Measurements from ENCODE around the gene OTUD4. TPM values are rescaled to one million over a fixed set of nuclear protein-coding genes. Genes with fewer than 3 reads are reported as not detected.
"Not testable (repeated sequence)": the region's sequence is repeated elsewhere in the genome, so short reads cannot be mapped to it uniquely, and the experiment has no call there.

The OTUD4 gene
- total RNA-seq, 4 donors from 2014 or later: 27.3 to 53.1 (median 39.1) TPM

DNA sequence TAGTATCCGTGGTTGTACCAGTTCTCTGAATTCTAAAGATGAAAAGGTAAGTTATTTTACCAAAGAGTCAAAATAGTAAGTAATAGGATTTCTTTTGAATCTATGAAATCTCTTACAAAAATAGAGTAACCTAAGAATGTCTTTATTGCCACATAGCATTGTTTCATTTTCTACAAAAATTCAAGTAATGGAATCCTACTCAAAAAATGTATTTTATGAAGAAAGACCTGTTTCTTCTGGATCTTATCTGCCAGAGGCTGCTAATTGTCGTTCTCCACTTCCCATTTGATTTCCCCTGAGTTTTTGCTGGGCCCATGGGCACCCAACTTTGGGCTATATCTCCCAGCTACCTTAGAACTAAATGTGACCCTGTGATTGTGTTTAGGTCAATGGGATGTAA lies 3.2 kb upstream of the OTUD4 start:
- ATAC-seq: no peak
- H3K36me3 ChIP-seq: no peaks in the 10 kb centered on the region
- no peak overlapping the region for H3K27ac ChIP-seq
- no peaks in the 10 kb centered on the region for H3K9me3 ChIP-seq
- H3K4me3 ChIP-seq: no peak overlapping the region
- peaks cover 0 to 9% (median 3%) of the 10 kb centered on the region in 3 donors for H3K4me1 ChIP-seq
- 86 to 92% methylated on average over 2 of the region's 2 CpGs for WGBS, 2 donors (ENCODE audit: low coverage in 1 of 2)
- TF ChIP-seq, protein P1, sequence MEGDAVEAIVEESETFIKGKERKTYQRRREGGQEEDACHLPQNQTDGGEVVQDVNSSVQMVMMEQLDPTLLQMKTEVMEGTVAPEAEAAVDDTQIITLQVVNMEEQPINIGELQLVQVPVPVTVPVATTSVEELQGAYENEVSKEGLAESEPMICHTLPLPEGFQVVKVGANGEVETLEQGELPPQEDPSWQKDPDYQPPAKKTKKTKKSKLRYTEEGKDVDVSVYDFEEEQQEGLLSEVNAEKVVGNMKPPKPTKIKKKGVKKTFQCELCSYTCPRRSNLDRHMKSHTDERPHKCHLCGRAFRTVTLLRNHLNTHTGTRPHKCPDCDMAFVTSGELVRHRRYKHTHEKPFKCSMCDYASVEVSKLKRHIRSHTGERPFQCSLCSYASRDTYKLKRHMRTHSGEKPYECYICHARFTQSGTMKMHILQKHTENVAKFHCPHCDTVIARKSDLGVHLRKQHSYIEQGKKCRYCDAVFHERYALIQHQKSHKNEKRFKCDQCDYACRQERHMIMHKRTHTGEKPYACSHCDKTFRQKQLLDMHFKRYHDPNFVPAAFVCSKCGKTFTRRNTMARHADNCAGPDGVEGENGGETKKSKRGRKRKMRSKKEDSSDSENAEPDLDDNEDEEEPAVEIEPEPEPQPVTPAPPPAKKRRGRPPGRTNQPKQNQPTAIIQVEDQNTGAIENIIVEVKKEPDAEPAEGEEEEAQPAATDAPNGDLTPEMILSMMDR (IDR thresholded peaks at IDR 0.05): no peak
- TF ChIP-seq POLR2A (IDR thresholded peaks at IDR 0.05) (no peak), POLR2AphosphoS5 (IDR thresholded peaks at IDR 0.05) (no peak)
- H3K27me3 ChIP-seq: no peaks in the 10 kb centered on the region

- Histone ChIP-seq H3K4me1 (peaks cover 0 to 15% (median 3%) of the 10 kb centered on the region in 3 donors), H3K27me3 (no peaks in the 10 kb centered on the region), H3K9me3 (no peaks in the 10 kb centered on the region), H3K4me3 (no peak overlapping the region), H3K36me3 (no peaks in the 10 kb centered on the region), H3K27ac (no peak overlapping the region)
- 60 to 100% methylated on average over 2 of the region's 2 CpGs for WGBS, 2 donors (ENCODE audit: low coverage in 1 of 2)
- ATAC-seq: no peak
- TF ChIP-seq, protein P1 (IDR thresholded peaks at IDR 0.05): no peak
- no peak for TF ChIP-seq EP300 (IDR thresholded peaks at IDR 0.05)
- no peak for TF ChIP-seq POLR2AphosphoS5 (IDR thresholded peaks at IDR 0.05)
These were observed 2.6 kb upstream of the OTUD4 start for GRCh38 chr4:145183023-145183422.

GRCh38 chr4:145182222-145182621 lies 1.8 kb upstream of the OTUD4 start:
- Histone ChIP-seq H3K36me3 (no peaks in the 10 kb centered on the region), H3K4me1 (peaks cover under 1 to 23% (median 3%) of the 10 kb centered on the region in 3 donors), H3K27me3 (no peaks in the 10 kb centered on the region), H3K9me3 (no peaks in the 10 kb centered on the region), H3K27ac (no peak overlapping the region), H3K4me3 (no peak overlapping the region)
- WGBS, 2 donors (ENCODE audit: low coverage in 1 of 2): 76 to 82% methylated on average over 2 of the region's 2 CpGs
- no peak for ATAC-seq
- TF ChIP-seq EP300 (IDR thresholded peaks at IDR 0.05): no peak
- TF ChIP-seq, protein P1 (IDR thresholded peaks at IDR 0.05): no peak
- no peak for TF ChIP-seq POLR2AphosphoS5 (IDR thresholded peaks at IDR 0.05)
- no peak for TF ChIP-seq POLR2A (IDR thresholded peaks at IDR 0.05)

GRCh38 chr4:145181091-145181501 lies 707 bp upstream of the OTUD4 start:
- no peaks in the 10 kb centered on the region for H3K27me3 ChIP-seq
- no peaks in the 10 kb centered on the region for H3K36me3 ChIP-seq
- peak overlapping the region; percentile 57 to 76 for H3K4me3 ChIP-seq
- TF ChIP-seq POLR2A (IDR thresholded peaks at IDR 0.05): no peak
- no peak for TF ChIP-seq POLR2AphosphoS5 (IDR thresholded peaks at IDR 0.05)
- TF ChIP-seq EP300 (IDR thresholded peaks at IDR 0.05): no peak
- TF ChIP-seq, protein P1 (IDR thresholded peaks at IDR 0.05): no peak
- H3K27ac ChIP-seq: peak overlapping the region; percentile 78 to 98 (median 94)
- WGBS, 2 donors (ENCODE audit: low coverage in 1 of 2): 9 to 13% methylated on average over 7 of the region's 7 CpGs
- ATAC-seq: no peak
- no peaks in the 10 kb centered on the region for H3K9me3 ChIP-seq
- H3K4me1 ChIP-seq: peaks cover 3 to 34% (median 9%) of the 10 kb centered on the region in 3 donors

DNA sequence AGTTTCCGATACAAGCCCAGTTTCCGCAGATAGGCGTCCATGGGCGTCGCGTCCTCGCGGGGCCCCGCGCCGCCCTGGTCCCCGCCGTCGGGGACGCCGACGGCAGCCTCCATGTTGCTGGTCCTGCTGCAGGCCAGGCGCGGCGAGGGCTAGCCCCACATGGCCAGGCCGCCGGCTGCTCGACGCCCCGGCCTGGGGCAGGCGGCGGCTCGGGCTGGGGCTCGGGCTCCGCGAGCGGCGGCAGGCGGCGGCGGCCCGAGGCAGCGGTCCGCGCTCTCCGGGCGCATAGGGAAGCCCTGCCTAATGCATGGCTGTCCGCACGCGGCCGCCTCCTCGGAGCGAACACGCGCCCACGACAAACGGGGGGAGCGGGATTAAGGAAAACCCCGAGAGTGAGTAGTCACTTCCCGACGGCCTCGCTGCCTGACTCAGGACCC lies 510 bp downstream of the OTUD4 start:
- peak; percentile 34 for ATAC-seq
- H3K36me3 ChIP-seq, H3K9me3 ChIP-seq, H3K27me3 ChIP-seq: not testable (repeated sequence)
- TF ChIP-seq, protein P1 (IDR thresholded peaks at IDR 0.05): peak in 1 of 4 experiments; percentile 7
- Histone ChIP-seq H3K4me3 (peak overlapping the region; percentile 57 to 76), H3K27ac (peak overlapping the region; percentile 91 to 98 (median 94)), H3K4me1 (peaks cover 6 to 46% (median 13%) of the 10 kb centered on the region in 3 donors)
- no CpG with 5 or more reads among the region's 57 CpGs for WGBS, 2 donors (ENCODE audit: low coverage in 1 of 2)
